Measurements from ENCODE around the gene HS6ST1. TPM values are rescaled to one million over a fixed set of nuclear protein-coding genes. Genes with fewer than 3 reads are reported as not detected.

HS6ST1 gene
- total and polyA plus RNA-seq, 2 of the 4 experiments (the other 2 are of a cell fraction): 29.9 to 36.9 TPM

DNA sequence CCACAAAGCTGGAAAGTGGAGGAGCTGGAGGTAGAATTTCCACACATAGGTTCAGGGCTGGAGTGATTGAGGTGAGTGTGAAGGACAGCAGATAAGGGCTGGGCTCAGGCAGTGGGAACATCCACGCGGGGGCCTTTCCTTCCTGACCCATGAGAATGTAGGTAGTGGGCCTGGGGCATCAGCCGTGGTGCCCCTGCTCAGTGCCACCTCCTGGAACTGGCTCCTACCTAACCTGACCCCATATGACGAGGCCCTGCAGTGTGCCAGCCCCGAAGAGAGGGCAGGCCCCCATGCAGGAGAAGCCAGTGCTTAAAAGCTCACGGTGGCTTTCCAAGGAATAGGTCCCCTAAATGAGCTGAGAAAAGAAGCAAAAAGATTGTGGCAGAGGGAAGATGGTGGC lies 66.2 kb downstream of the HS6ST1 start:
- no CpG with 5 or more reads among the region's 6 CpGs for WGBS, 2 experiments (ENCODE audit: extremely low coverage in 2 of 2, insufficient read length in 1 of 2)
- no peak for TF ChIP-seq MAZ (IDR thresholded peaks at IDR 0.05; ENCODE audit: borderline replicate concordance, low read depth, low read length)
- no peak for TF ChIP-seq ELK1 (IDR thresholded peaks at IDR 0.05; ENCODE audit: borderline replicate concordance, low read depth, low read length)
- TF ChIP-seq POLR2A (IDR thresholded peaks at IDR 0.05; ENCODE audit: low read depth, low read length): no peak
- TF ChIP-seq, protein P1, sequence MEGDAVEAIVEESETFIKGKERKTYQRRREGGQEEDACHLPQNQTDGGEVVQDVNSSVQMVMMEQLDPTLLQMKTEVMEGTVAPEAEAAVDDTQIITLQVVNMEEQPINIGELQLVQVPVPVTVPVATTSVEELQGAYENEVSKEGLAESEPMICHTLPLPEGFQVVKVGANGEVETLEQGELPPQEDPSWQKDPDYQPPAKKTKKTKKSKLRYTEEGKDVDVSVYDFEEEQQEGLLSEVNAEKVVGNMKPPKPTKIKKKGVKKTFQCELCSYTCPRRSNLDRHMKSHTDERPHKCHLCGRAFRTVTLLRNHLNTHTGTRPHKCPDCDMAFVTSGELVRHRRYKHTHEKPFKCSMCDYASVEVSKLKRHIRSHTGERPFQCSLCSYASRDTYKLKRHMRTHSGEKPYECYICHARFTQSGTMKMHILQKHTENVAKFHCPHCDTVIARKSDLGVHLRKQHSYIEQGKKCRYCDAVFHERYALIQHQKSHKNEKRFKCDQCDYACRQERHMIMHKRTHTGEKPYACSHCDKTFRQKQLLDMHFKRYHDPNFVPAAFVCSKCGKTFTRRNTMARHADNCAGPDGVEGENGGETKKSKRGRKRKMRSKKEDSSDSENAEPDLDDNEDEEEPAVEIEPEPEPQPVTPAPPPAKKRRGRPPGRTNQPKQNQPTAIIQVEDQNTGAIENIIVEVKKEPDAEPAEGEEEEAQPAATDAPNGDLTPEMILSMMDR (conservative IDR thresholded peaks at IDR 0.05; ENCODE audit: low read depth, low read length): no peak
- no peak for TF ChIP-seq CEBPB (IDR thresholded peaks at IDR 0.05; ENCODE audit: low read depth, low read length)
- no peak for TF ChIP-seq BHLHE40 (IDR thresholded peaks at IDR 0.05; ENCODE audit: low read depth, low read length)
- TF ChIP-seq MAFK (IDR thresholded peaks at IDR 0.05; ENCODE audit: low read depth, low read length): no peak
- no peak for TF ChIP-seq SMC3 (IDR thresholded peaks at IDR 0.05; ENCODE audit: low read depth, low read length)
- no peak for TF ChIP-seq FOS (IDR thresholded peaks at IDR 0.05; ENCODE audit: low read depth, low read length)
- no peak for TF ChIP-seq RAD21 (IDR thresholded peaks at IDR 0.05; ENCODE audit: low read length)
- TF ChIP-seq MXI1 (IDR thresholded peaks at IDR 0.05; ENCODE audit: borderline replicate concordance, low read depth, low read length): no peak
- TF ChIP-seq RFX5 (IDR thresholded peaks at IDR 0.05; ENCODE audit: low read depth, low read length): no peak
- no peak for TF ChIP-seq USF2 (IDR thresholded peaks at IDR 0.05; ENCODE audit: low read depth, low read length)
- no peak for TF ChIP-seq NFE2L2 (IDR thresholded peaks at IDR 0.05; ENCODE audit: low read depth, low read length)
- TF ChIP-seq CHD1 (IDR thresholded peaks at IDR 0.05; ENCODE audit: low read depth, low read length): no peak
- no peak for TF ChIP-seq RCOR1 (IDR thresholded peaks at IDR 0.05; ENCODE audit: insufficient replicate concordance, low read length)
- Histone ChIP-seq H3K14ac (replicated peaks; ENCODE audit: low read depth, low read length) (no peak overlapping the region), H3K4ac (ENCODE audit: low read depth, low read length) (no peak overlapping the region), H2AK9ac (replicated peaks; ENCODE audit: low read depth, low read length, poor library complexity) (no peak overlapping the region), H3K4me1 (ENCODE audit: control insufficient read depth, insufficient read depth, low read length) (no peaks in the 10 kb centered on the region), H2AK5ac (ENCODE audit: low read depth, low read length) (no peak overlapping the region), H3K23ac (ENCODE audit: low read depth, low read length) (no peak overlapping the region), H2BK20ac (ENCODE audit: low read depth, low read length) (no peak overlapping the region), H3K9me1 (ENCODE audit: insufficient read depth, low read length) (no peaks in the 10 kb centered on the region), H3K27me3 (ENCODE audit: control insufficient read depth, insufficient read depth, low read length) (no peaks in the 10 kb centered on the region), H3K9ac (ENCODE audit: low read depth, low read length) (no peak overlapping the region), H4K8ac (ENCODE audit: low read depth in 2 of 2, low read length in 2 of 2) (no peak overlapping the region), H3K18ac (ENCODE audit: low read depth, low read length) (no peak overlapping the region), H2BK120ac (ENCODE audit: low read depth, low read length) (no peak overlapping the region), H2AFZ (replicated peaks; ENCODE audit: low read length, poor library complexity) (no peak overlapping the region), H3K36me3 (ENCODE audit: control insufficient read depth, insufficient read depth, low read length) (no peaks in the 10 kb centered on the region), H4K91ac (ENCODE audit: insufficient read depth, low read depth, low read length) (no peak overlapping the region), H3K56ac (ENCODE audit: extremely low read depth, insufficient read depth, low read length) (no peak overlapping the region), H3K79me1 (ENCODE audit: low read depth in 1 of 2, low read length in 2 of 2) (no peaks in the 10 kb centered on the region), H2BK5ac (ENCODE audit: low read depth, low read length, poor library complexity, severe bottlenecking) (no peak overlapping the region), H2BK15ac (ENCODE audit: low read depth, low read length) (no peak overlapping the region), H3K4me2 (ENCODE audit: low read depth, low read length) (no peak overlapping the region), H3K9me3 (ENCODE audit: control insufficient read depth, insufficient read depth, low read length) (no peaks in the 10 kb centered on the region), H3K4me3 (ENCODE audit: insufficient read depth, low read depth, low read length) (no peak overlapping the region), H4K20me1 (ENCODE audit: insufficient read depth, low read length) (no peaks in the 10 kb centered on the region), H4K5ac (ENCODE audit: low read depth, low read length) (no peak overlapping the region), H3K27ac (ENCODE audit: insufficient read depth, low read length) (no peak overlapping the region)
- ChIA-PET CTCF (no interaction called here), POLR2A (ENCODE audit: unreplicated experiment) (no interaction called here)
- ATAC-seq (ENCODE audit: low read depth) (no peak), DNase-seq (no peak)
- BruUV-seq (replicated peaks): no TSS peak
- in situ Hi-C loops (cut with MboI; ENCODE audit: low sequenced_read_pairs) (no loop called here), intact Hi-C loops (cut with micrococcal nuclease) (no loop called here), dilution Hi-C loops (cut with HindIII; ENCODE audit: low sequenced_read_pairs, unreplicated experiment) (no loop called here)

All from IMR-90 (cell line).